HepG2 (cell line): Measurements from ENCODE around the gene SLC22A23. TPM values are rescaled to one million over a fixed set of nuclear protein-coding genes. Genes with fewer than 3 reads are reported as not detected.

ENCODE experiments used
- CENPT ChIP-seq: sonication (generic); formaldehyde crosslinking; IDR thresholded peaks from 2 replicates; pipeline ENCODE4 v1.8.0; 2022; ENCODE audit warnings: low read depth, mild to moderate bottlenecking, moderate library complexity, missing genetic modification reagents
- E2F5 ChIP-seq: sonication (generic); formaldehyde crosslinking; conservative IDR thresholded peaks from 2 replicates; pipeline ENCODE4 v1.4.0; 2020; ENCODE audit warnings: missing genetic modification reagents
- HOXD1 ChIP-seq: sonication (generic); formaldehyde crosslinking; IDR thresholded peaks from 2 replicates; pipeline ENCODE4 v1.5.0; 2020; ENCODE audit warnings: missing genetic modification reagents
- MLXIP ChIP-seq: sonication (generic); formaldehyde crosslinking; IDR thresholded peaks from 2 replicates; pipeline ENCODE4 v1.9.0; 2021; ENCODE audit warnings: missing genetic modification reagents, borderline replicate concordance
- NCOA1 ChIP-seq: sonication (generic); formaldehyde crosslinking; IDR thresholded peaks from 2 replicates; pipeline ENCODE4 v1.9.0; 2021; ENCODE audit warnings: missing genetic modification reagents
- THAP8 ChIP-seq: sonication (generic); formaldehyde crosslinking; IDR thresholded peaks from 2 replicates; pipeline ENCODE4 v1.5.1; 2020; ENCODE audit warnings: missing genetic modification reagents, mild to moderate bottlenecking, borderline replicate concordance
- YY1 ChIP-seq: IDR thresholded peaks from 2 replicates; pipeline ENCODE4 v1.6.1; 2011; ENCODE audit warnings: low read length, low read depth, moderate library complexity, mild to moderate bottlenecking; ENCODE audit not compliant: insufficient read depth, insufficient replicate concordance
- ZBTB8A ChIP-seq: sonication (generic); formaldehyde crosslinking; IDR thresholded peaks from 2 replicates; pipeline ENCODE4 v1.4.0; 2020; ENCODE audit warnings: mild to moderate bottlenecking, low read depth, missing genetic modification reagents, borderline replicate concordance
- ZFP41 ChIP-seq: sonication (generic); formaldehyde crosslinking; IDR thresholded peaks from 2 replicates; pipeline ENCODE4 v1.4.0; 2020; ENCODE audit warnings: mild to moderate bottlenecking, missing genetic modification reagents, borderline replicate concordance
- ZNF296 ChIP-seq: sonication (generic); formaldehyde crosslinking; conservative IDR thresholded peaks from 2 replicates; pipeline ENCODE4 v1.5.0; 2020; ENCODE audit warnings: mild to moderate bottlenecking, missing genetic modification reagents
- ZNF367 ChIP-seq: sonication (generic); formaldehyde crosslinking; IDR thresholded peaks from 2 replicates; pipeline ENCODE4 v1.4.0; 2020; ENCODE audit warnings: missing genetic modification reagents, borderline replicate concordance
- ZNF432 ChIP-seq: sonication (generic); formaldehyde crosslinking; IDR thresholded peaks from 2 replicates; pipeline ENCODE4 v1.5.0; 2020; ENCODE audit warnings: missing genetic modification reagents, mild to moderate bottlenecking, borderline replicate concordance
- ZNF563 ChIP-seq: sonication (generic); formaldehyde crosslinking; IDR thresholded peaks from 2 replicates; pipeline ENCODE4 v1.8.0; 2022; ENCODE audit warnings: mild to moderate bottlenecking, moderate library complexity, missing genetic modification reagents
- ZNF577 ChIP-seq: sonication (generic); formaldehyde crosslinking; IDR thresholded peaks from 2 replicates; pipeline ENCODE4 v1.4.0; 2020; ENCODE audit warnings: mild to moderate bottlenecking, low read depth, missing genetic modification reagents, borderline replicate concordance
- ZNF7 ChIP-seq: IDR thresholded peaks from 2 replicates; pipeline ENCODE4 v1.6.1; 2016; ENCODE audit warnings: missing biosample characterization, missing genetic modification reagents
- ZNF747 ChIP-seq: sonication (generic); formaldehyde crosslinking; IDR thresholded peaks from 2 replicates; pipeline ENCODE4 v1.8.1; 2023; ENCODE audit warnings: missing genetic modification reagents, mild to moderate bottlenecking, borderline replicate concordance
- ZNF816 ChIP-seq: sonication (generic); formaldehyde crosslinking; IDR thresholded peaks from 2 replicates; pipeline ENCODE4 v1.8.0; 2022; ENCODE audit warnings: missing genetic modification reagents, mild to moderate bottlenecking, borderline replicate concordance
- polyA plus RNA-seq, 8 experiments: library from polyadenylated mRNA; depleted of rRNA in 3 of 8; stranded (reverse) in 7 of 8; unstranded in 1 of 8; fragments of >200 nt; fragmentation: Illumina TruSeq in 4 of 8; extraction: Trizol in 4 of 8; gene quantifications; 2 replicates each; pipeline versions ENCODE4 v1.2.1 to v1.2.3, GENCODE V29; 2011 to 2016; ENCODE audit warnings: low read depth in 4 of 8, missing spikeins in 1 of 8, mixed read lengths in 1 of 8; ENCODE audit not compliant: insufficient read depth in 1 of 8
- total RNA-seq, 5 experiments: library from RNA; depleted of rRNA; stranded (reverse); fragments of >200 nt; fragmentation: Illumina TruSeq; extraction: Trizol; gene quantifications; 2 replicates each; pipeline ENCODE4 v1.2.3, GENCODE V29; 2016; ENCODE audit warnings: low read depth in 1 of 5
- TF ChIP-seq, protein P1 (sequence below): sonication (generic); formaldehyde crosslinking; IDR thresholded peaks from 2 replicates; pipeline ENCODE4 v1.9.0; 2021; ENCODE audit warnings: missing genetic modification reagents, borderline replicate concordance
- TF ChIP-seq, protein P2 (sequence below): sonication (generic); formaldehyde crosslinking; conservative IDR thresholded peaks from 2 replicates; pipeline ENCODE4 v1.8.0; 2022; ENCODE audit warnings: mild to moderate bottlenecking, moderate library complexity, missing genetic modification reagents
- TF ChIP-seq, protein P3 (sequence below): sonication (generic); formaldehyde crosslinking; IDR thresholded peaks from 2 replicates; pipeline ENCODE4 v1.4.0; 2020; ENCODE audit warnings: mild to moderate bottlenecking, missing genetic modification reagents

The SLC22A23 gene
- total and polyA plus RNA-seq, 2 of the 13 experiments (the other 11 are each of a cell fraction or from before 2014, with no cell fraction given): 11.8 to 17.5 TPM

- TF ChIP-seq ZNF577 (CRISPR knock-in tag) (no peak), ZNF367 (CRISPR knock-in tag) (no peak), HOXD1 (CRISPR knock-in tag) (no peak), ZNF563 (no peak), NCOA1 (no peak), ZNF296 (no peak), YY1 (no peak), MLXIP (CRISPR knock-in tag) (no peak), ZNF816 (CRISPR knock-in tag) (no peak), ZFP41 (CRISPR knock-in tag) (no peak), ZNF432 (CRISPR knock-in tag) (no peak), ZBTB8A (CRISPR knock-in tag) (no peak), ZNF7 (CRISPR knock-in tag) (no peak), THAP8 (CRISPR knock-in tag) (no peak), ZNF747 (CRISPR knock-in tag) (no peak), CENPT (CRISPR knock-in tag) (no peak), E2F5 (CRISPR knock-in tag) (no peak)
- TF ChIP-seq, protein P1, sequence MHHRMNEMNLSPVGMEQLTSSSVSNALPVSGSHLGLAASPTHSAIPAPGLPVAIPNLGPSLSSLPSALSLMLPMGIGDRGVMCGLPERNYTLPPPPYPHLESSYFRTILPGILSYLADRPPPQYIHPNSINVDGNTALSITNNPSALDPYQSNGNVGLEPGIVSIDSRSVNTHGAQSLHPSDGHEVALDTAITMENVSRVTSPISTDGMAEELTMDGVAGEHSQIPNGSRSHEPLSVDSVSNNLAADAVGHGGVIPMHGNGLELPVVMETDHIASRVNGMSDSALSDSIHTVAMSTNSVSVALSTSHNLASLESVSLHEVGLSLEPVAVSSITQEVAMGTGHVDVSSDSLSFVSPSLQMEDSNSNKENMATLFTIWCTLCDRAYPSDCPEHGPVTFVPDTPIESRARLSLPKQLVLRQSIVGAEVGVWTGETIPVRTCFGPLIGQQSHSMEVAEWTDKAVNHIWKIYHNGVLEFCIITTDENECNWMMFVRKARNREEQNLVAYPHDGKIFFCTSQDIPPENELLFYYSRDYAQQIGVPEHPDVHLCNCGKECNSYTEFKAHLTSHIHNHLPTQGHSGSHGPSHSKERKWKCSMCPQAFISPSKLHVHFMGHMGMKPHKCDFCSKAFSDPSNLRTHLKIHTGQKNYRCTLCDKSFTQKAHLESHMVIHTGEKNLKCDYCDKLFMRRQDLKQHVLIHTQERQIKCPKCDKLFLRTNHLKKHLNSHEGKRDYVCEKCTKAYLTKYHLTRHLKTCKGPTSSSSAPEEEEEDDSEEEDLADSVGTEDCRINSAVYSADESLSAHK (CRISPR knock-in tag): no peak
- TF ChIP-seq, protein P2, sequence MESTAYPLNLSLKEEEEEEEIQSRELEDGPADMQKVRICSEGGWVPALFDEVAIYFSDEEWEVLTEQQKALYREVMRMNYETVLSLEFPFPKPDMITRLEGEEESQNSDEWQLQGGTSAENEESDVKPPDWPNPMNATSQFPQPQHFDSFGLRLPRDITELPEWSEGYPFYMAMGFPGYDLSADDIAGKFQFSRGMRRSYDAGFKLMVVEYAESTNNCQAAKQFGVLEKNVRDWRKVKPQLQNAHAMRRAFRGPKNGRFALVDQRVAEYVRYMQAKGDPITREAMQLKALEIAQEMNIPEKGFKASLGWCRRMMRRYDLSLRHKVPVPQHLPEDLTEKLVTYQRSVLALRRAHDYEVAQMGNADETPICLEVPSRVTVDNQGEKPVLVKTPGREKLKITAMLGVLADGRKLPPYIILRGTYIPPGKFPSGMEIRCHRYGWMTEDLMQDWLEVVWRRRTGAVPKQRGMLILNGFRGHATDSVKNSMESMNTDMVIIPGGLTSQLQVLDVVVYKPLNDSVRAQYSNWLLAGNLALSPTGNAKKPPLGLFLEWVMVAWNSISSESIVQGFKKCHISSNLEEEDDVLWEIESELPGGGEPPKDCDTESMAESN (CRISPR knock-in tag): no peak
- TF ChIP-seq, protein P3, sequence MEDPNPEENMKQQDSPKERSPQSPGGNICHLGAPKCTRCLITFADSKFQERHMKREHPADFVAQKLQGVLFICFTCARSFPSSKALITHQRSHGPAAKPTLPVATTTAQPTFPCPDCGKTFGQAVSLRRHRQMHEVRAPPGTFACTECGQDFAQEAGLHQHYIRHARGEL (CRISPR knock-in tag): no peak
Observed at GRCh38 chr6:3379482-3380060, 77.3 kb downstream of the SLC22A23 start (continued).
